Putamen (tissue), 1 donor: ENCODE data around the gene TTC27.

Experiments
- DNase-seq: peaks from one replicate; pipeline ENCODE4 v3.0.0-alpha.2; 2016; ENCODE audit warnings: low spot score

The TTC27 gene

DNA sequence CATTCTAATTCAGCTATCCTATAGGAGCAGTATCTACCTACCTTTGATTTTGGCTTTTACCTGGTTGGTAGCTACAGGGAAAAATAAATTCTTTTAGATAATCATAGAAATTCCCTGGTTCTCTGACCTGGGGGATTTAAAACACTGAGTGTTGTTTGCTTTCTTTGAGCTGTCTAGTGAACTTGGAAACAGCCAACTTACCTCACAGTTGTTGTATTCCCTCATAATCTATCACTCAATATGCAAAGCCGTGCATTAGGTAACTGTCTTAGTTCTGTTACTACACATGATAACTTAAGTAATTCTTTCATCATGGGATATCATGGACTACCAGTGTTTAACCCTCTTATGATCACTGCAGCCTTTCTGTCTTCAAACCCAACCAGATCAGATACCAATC, 127.8 kb downstream of the TTC27 start:
- no peak for DNase-seq

DNA sequence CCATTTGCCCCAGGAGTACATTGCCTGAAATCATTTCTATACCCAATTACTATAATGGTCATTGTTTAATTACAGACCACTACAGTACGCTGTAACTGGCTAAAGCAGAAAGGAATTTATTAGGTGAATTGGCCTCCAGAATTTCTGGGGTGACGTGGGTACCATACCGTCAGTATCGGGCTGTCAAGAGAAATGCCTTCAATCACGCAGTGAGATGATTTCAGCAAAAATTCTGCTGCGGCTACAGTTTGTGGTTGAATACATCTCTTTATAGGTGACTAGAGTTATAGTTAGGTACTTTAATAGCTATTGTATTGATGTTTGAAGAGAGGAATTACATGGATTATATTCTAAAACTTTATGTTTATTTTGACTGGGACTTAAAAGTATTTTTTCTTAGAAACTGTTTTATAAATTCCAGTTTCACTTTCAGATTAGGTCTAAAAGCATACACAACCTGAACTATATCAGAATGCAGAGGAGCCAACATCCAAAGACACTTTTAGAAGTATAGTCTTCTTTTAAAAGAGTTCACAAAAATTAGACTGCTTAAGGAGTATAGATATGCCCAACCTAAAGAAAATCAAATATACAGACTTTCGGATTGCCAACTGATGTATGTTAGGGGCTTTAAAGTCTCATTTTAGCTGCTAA, 128.4 kb downstream of the TTC27 start:
- no peak for DNase-seq

DNA sequence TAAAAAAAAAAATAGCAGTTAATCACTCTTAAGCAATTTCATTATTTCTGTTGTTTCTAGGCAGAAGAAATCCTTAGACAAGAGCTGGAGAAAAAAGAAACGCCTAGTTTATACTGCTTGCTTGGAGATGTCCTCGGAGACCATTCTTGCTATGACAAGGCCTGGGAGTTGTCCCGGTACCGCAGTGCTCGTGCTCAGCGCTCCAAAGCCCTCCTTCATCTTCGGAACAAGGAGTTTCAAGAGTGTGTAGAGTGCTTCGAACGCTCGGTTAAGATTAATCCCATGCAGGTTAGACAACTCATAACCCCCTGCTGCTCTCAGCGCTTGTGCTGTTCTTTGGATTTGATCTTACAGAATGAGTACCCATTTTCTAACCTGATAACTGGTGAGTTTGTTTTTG, 130.4 kb downstream of the TTC27 start:
- DNase-seq: no peak

DNA sequence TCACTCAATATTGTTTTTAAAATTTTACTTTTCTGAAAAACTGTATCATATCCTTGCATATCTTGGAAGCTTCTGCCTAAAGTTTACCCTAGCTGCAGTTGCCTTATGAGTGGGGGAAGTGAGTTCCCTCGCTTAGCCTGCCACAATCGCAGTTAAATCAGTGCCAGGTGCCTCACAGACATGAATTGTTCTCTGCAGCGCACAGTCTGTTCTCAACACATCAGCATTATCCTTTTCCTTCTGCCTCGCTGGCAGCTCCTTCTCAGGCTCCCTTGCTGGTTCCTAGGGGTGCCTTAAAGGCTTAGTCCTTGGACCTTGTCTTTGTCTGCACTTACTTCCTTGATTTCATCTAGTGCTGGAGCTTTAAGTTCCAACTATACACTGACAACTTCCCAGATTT, 132.8 kb downstream of the TTC27 start:
- no peak for DNase-seq

DNA sequence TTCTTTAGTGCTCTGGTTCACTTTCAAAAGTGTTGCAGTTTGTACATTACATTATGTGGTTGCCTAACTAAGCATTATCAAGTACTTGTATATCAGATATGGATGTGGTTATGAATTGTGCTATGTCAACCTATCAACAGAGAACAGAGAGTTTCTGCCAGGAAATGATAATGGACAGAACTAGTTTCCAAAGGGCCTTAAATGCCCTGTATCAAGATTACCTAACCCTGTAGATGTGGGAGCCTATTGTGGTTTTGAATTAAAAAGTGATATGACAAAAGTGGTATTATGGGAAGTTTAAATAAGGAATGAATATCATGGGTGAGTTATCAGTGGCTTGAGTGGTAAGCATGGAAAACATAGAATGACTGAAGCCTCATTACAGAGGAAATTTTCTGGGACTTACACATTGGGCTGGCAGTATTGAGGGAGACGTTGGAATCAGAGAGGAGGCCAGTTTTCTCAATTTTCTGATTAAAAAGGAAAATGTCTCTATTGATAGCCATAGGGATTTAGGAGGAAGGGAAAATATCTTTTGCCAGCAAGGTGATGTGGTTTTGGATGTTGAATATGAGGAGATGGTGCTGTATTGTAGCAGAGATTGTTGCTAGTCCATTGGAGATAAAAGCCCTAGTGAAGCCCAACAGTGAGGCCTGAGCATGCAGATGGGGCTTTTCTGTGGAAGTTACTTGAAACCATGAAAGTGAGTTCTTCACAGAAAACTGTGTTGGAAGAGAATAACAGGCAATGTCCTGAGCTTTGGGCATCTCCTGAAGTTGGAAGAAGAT, 140.7 kb downstream of the TTC27 start:
- no peak for DNase-seq

DNA sequence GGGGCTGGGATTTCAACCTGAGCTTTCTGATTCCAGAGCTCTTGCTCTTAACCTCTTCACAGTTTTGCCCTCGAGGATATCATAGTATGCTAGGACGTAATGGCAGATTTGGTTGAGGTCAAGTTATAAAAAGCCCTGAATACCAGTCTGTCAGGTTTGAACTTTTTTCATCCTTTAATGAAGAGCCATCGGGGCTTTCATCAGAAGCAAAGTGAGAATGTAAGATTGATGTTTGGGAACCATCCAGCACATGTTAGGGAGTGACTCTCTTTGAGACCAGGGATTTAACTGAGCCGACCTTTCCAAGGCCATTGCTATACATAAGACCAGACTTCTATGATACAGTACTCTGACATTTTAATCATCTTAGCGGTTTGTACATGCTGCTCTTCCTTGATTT, 142.5 kb downstream of the TTC27 start:
- DNase-seq: no peak

DNA sequence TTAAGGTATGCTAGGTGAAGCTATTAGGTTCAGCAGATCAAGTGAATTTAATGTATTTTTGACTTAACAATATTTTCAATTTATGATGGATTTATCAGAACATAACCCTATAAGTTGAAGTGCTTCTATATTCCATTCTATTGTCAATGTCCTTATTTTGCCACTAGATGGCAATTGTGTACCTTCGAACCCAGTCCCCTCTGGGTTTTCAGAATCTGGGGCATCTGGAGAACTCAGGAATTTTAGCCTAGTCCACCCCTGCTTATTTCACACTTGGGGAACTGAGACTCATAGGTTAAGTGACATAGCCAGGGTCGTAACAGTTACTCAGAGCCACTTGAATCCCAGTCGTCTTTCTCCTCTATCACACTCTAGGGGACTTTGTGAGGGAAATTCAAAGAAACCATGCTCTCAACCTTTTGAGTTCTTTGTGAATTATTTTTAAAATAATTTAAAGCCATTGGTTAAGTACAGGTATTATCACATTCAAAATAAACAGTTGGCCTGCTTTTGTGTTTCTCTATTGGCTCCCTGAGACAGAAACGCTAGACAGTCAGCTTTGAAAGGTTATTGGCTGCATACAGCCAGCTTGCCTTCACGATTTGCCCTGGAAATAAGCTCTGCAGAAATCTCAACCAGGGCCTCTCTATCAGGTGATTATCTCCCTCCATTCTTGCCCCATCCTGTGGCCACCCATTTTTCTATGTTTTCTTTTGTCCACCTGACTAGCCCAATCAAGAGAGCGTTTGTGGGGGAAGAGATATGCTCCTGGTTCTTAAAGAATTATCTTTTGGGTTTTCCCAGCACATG, 145.0 kb downstream of the TTC27 start:
- peak; percentile 63 for DNase-seq

DNA sequence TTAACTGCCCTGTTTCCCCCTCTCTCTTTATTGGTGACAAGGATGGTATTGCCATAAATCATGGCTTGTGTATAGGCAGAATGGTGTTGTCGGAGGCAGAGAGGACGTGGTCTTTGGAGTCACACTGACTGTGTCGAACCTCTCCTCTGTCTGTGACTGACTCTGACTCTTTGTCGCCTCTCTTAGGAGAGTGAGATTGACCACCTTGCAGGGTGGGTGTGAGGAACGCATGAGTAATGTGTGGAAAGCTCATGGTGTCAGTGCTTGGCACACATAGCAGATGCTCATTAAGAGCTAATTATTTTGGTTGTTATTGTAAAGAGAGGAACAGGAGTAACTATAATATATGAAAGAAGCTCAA, 145.6 kb downstream of the TTC27 start:
- no peak for DNase-seq

DNA sequence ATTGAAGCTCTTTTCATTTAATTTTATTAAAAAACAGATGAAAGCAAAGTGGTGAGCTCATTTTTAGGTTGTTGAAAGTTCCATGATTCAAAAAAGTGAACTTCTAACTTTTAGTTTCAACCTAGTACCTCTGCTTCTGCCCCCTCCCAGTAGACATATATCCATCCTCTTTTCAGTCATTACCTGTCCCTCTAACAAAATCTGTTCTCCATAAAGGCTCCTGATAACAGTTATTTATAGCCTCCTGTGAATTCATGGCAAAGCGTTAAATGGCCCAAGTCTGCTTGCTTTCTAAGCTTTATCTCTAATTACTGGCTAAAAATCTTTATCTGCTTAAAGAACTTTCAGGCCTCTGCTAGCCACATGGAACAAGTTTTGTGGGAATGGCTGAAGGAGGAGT, 148.1 kb downstream of the TTC27 start:
- DNase-seq: no peak

DNA sequence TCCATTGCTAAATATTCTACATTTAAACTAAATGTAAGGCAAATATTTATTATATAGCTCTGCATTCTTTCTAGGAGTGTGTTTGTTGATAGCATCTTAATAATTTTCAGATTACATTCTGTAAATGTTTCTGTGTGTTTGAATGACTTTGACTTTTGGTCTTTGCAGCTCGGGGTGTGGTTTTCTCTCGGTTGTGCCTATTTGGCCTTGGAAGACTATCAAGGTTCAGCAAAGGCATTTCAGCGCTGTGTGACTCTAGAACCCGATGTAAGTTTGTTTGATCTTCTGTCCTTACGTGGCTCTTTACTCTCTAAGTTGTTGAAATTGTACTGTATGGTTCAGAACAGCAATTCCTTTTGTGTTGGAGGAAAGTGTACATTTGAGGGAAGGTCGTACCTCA, 149.9 kb downstream of the TTC27 start:
- DNase-seq: no peak

DNA sequence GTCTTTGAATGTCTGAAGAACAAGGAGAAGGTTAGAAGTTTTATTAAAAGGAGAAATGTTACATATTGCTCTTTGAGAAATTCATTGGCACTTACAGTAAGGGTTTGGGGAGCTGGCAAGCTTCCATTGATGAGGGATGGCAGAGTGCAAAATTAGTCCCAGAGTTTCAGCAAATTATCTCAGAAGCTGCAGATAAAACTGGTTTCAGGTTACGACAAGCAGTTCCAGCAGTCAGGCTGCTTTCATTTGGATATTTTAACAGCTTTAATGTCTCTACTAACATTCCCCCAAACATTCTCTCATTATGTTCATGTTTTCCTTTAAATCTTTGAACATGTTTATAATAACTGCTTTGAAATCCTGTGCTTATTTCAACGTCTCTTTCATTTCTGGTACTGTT, 153.1 kb downstream of the TTC27 start:
- DNase-seq: no peak

DNA sequence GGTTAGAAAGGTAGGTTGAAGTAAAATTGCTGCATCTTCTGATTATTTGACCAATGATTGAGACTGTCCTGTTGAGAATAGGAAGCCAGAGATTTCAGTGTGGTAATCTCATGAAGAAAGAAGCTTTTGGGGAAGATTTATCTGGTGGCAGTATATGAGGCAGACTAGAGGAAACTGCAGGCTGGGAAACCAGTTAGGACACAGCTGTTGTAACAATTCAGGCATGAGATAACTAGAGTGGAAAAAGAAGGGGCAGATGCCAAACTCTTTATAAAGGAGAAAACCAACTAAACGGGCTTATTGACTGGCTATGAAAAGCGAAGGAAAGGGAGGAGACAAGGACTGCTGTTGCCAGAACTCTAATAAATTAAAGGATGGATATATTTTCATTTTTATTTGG, 155.6 kb downstream of the TTC27 start:
- DNase-seq: no peak

DNA sequence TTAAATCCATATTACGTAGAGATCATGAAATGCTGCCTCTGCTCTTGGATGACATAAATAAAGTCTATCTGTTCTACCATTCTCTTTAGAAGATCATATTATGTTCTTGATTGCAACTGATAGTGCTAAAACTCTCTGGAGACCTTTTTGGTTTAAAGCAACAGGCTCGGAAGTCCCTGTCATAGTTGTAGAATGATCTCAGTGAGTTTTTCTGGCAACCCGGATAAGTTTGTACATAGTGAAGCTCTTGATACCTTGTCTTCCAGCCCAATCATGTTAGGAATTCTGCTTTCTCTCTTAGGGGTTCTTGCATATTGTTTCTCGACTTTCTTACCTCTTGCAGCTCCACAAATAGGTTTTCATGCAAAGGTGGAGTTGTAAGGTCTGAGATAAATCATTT, 156.1 kb downstream of the TTC27 start:
- no peak for DNase-seq

DNA sequence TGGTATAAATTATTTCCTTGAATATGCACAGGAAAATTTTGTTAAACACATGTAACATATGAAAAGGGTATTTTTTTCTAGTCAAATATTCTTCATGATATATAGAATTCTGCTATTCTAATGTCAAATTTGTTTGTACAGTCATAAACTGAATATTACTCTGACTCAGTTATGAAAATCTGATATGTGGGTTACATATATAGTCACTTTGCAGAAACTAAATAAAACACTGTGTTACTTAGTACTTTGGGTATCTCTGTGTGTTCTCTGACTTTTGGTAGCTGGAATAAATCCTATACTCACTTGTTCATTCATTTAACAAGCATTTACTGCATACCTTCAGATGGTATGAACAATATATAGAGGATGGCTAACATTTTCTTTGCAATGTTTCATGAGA, 159.4 kb downstream of the TTC27 start:
- no peak for DNase-seq

DNA sequence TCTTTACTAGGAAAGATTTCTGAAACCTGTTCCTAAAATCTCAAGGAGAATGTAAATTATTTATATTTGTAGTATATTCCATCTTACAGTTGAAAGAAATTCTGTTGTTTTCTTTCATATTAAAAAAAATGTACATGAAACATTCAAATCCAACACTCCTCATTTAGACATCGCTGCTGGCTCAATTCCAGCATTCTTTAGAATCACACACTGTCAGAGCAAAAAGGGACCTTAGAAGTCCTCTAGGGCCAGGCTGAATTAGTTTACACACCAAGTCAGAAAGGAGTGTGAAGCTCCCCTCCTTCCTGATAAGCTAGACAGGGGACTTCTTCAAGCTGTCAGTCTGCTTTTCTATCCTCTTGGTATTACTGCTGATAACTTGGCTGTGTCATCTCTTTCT, 160.3 kb downstream of the TTC27 start:
- DNase-seq: no peak

DNA sequence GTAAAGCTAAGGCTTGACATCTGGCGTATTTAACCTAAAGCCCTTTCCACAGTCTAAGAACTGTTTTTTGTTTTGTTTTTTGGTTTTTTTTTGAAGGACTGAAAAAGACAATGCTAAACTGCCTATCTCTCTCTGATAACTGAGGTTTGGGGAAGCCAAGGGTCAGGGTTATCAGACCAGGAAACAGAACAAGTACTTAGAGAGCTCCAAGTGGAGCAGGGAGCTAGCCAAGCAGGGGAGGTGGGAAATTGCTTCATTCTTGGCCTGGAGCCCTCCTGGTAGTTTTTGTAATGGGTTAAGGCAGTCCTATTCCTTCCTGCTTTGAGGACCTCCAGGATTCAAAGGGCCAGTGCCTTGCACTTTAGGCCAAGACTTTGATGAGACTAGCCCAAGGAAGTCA, 164.6 kb downstream of the TTC27 start:
- DNase-seq: no peak

DNA sequence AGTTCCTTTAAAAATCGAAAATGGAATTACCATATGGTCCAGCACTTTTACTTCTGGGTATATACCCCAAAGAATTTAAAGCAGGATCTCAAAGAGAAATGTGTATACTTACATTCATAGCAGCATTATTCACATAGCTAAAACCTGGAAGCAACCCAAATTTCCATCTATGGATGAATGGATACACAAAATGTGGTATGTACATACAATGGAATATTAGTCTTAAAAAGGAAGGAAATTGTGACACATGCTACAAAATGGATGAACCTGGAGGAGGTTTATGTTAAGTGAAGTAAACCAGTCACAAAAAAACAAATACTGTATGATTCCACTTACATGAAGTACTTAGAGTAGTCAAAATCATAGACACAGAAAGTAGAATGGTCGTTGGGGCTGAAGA, 171.0 kb downstream of the TTC27 start:
- DNase-seq: no peak

DNA sequence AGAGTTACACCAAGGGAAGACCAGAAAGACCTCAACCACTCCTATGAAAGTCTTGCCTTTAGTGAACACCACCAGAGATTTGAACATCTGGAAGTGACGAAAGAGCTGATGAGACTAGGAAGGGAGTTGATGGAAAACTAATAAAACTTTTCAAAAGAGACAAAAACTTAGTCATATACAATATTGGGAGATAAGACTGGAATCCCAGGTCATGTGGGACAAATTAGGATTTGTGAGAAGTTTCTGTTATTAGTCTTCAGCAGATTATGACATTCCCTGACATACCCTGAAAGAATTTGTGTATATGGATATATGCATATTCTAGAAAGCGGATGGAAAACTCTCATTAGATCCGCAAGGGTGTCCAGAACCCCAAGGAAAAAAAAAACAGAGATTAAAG, 173.9 kb downstream of the TTC27 start:
- DNase-seq: no peak

DNA sequence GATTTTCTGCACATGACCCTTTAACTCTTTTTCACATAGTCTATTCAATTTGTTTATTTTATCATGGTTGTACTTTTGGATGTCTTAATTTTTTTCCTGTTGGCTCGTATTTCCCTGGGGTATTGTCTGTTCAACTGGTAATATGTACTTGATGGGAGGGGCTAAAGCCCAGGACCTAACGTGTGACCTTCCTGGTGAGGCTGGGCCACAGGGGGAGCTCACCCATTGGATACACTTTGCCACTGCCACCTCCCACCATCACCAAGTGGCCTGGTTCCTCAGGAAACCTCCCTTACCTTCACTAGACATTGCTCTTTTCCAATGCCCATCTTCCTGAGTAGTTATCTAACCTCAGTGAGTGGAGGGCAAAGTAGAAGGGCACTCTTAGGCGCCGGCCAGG, 175.0 kb downstream of the TTC27 start:
- DNase-seq: no peak

DNA sequence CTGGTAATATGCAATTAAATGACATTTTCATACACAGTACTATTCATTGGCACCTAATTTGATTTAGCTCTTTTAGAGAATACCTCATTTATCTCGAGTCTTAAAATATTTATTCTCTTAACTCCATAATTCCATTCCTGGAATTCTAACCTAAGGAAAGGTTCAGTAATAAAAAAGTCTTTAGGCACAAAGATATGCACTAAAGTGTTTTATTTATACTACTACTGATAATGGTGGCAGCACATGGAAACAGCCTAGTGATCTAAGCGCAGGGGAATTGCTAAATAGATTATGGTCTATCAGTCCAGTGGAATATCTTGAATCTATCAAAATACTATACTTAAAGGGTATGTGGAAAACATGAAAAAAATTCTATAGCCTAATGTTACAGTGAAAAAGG, 176.4 kb downstream of the TTC27 start:
- no peak for DNase-seq

DNA sequence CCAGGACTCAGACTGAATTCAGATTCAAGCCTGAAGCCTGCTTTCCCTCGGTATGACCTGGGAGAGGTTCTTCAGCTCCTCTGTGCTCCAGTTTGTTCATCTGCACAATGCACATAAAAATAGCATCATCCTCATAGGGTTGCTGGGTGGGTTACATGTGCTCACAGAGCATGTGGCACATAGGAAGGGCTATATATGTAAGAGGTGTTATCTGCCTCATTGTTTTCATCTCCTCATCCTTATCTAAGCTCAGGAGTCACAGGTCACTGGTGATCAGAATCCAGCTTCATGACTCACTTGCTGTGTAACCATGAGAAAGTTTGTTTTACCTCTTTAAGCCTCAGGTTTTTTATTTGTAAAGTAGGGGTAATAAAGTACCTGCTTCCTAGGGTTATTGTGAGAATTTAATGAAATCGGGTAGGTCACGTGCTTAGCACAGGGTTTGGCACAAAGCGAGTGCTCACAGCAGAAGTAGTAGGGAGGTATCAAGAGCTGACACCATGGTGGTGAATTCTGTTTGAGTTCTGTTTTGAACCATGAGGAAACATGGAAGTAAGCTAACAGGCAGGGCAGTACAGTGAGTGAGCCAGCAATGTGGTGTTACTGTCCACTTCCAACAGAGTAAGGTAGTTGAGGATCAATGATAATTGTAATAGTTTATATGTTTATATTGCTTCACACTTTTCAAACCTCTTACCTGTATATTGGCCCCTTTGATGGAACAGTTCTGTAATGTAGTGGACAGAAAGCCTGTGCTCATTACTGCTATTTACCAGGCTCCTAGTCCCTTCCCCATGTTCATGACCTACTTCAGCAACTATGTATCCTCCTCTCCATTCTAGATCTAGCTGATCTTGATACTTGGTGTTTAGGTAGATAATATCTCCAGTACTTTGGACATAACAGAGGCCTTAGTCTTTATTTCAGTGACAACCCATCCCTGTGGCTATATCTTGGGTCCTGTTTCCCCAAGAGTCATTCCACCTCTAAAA, 177.6 kb downstream of the TTC27 start:
- DNase-seq: no peak

DNA sequence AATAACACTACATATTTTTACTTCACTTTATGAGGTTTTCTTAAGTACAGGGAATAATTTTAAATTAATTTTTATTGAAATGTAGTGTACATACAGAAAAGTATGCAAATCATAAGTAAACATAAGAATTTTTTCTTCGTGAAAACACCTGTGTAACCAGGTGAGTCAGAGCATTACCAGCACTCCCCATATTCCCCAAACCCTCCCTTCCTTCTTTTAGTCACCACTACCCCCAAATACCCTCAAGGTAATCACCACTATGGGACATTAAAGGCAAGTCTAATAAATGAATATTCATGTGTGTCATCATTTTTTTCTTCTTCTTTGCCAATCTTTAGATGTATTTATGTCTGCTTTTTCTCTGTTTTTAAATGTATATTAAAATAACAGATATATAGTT, 179.0 kb downstream of the TTC27 start:
- DNase-seq: no peak
